ENCODE data around the gene RHOBTB3. TPM values are rescaled to one million over a fixed set of nuclear protein-coding genes. Genes with fewer than 3 reads are reported as not detected.
A peak's percentile ranks its signal among the peaks of the same experiment; 100 is the strongest.

RHOBTB3 gene
- total RNA-seq, 1 donor: 314 TPM

- no peak for TF ChIP-seq CTCF (IDR thresholded peaks at IDR 0.05; ENCODE audit: extremely low read depth, low read depth, low read length)
- peak overlapping the region; percentile 61 for H3K27ac ChIP-seq (ENCODE audit: low read depth, low read length)
- H3K4me3 ChIP-seq (ENCODE audit: insufficient read depth, low read length): peak overlapping the region; percentile 29
- H3K36me3 ChIP-seq (ENCODE audit: insufficient read depth, low read length): peaks cover 32% of the 10 kb centered on the region
- no peak for DNase-seq (ENCODE audit: insufficient read length, low spot score, missing footprints)
- H3K4me2 ChIP-seq (ENCODE audit: insufficient read depth, low read length): peak overlapping the region; percentile 73
- H3K4me1 ChIP-seq (ENCODE audit: insufficient read depth, low read length): peaks cover 48% of the 10 kb centered on the region
- no peaks in the 10 kb centered on the region for H3K27me3 ChIP-seq (ENCODE audit: insufficient read depth, low read length)
- no peaks in the 10 kb centered on the region for H3K9me3 ChIP-seq (ENCODE audit: low read depth, low read length)
- H2AFZ ChIP-seq (ENCODE audit: low read length): no peak overlapping the region
- H4K20me1 ChIP-seq (ENCODE audit: insufficient read depth, low read length): peaks cover 27% of the 10 kb centered on the region
- H3K79me2 ChIP-seq (ENCODE audit: insufficient read depth, low read length): peaks cover 74% of the 10 kb centered on the region
These were observed 87.3 kb downstream of the RHOBTB3 start for GRCh38 chr5:95818181-95819147.

GRCh38 chr5:95821110-95822021 is 90.2 kb downstream of the RHOBTB3 start:
- peaks cover 23% of the 10 kb centered on the region for H4K20me1 ChIP-seq (ENCODE audit: insufficient read depth, low read length)
- peaks cover 9% of the 10 kb centered on the region for H3K36me3 ChIP-seq (ENCODE audit: insufficient read depth, low read length)
- peaks cover 60% of the 10 kb centered on the region for H3K79me2 ChIP-seq (ENCODE audit: insufficient read depth, low read length)
- peak overlapping the region; percentile 82 for H3K4me3 ChIP-seq (ENCODE audit: insufficient read depth, low read length)
- H3K27ac ChIP-seq (ENCODE audit: low read depth, low read length): peak overlapping the region; percentile 98
- TF ChIP-seq CTCF (IDR thresholded peaks at IDR 0.05; ENCODE audit: extremely low read depth, low read depth, low read length): no peak
- no peaks in the 10 kb centered on the region for H3K27me3 ChIP-seq (ENCODE audit: insufficient read depth, low read length)
- H3K4me2 ChIP-seq (ENCODE audit: insufficient read depth, low read length): peak overlapping the region; percentile 98
- H3K9me3 ChIP-seq (ENCODE audit: low read depth, low read length): no peaks in the 10 kb centered on the region
- H2AFZ ChIP-seq (ENCODE audit: low read length): no peak overlapping the region
- H3K4me1 ChIP-seq (ENCODE audit: insufficient read depth, low read length): peaks cover 60% of the 10 kb centered on the region
- DNase-seq (ENCODE audit: insufficient read length, low spot score, missing footprints): no peak

GRCh38 chr5:95822043-95822541 is 91.0 kb downstream of the RHOBTB3 start:
- TF ChIP-seq CTCF (IDR thresholded peaks at IDR 0.05; ENCODE audit: extremely low read depth, low read depth, low read length): no peak
- H3K4me3 ChIP-seq (ENCODE audit: insufficient read depth, low read length): peak overlapping the region; percentile 82
- H4K20me1 ChIP-seq (ENCODE audit: insufficient read depth, low read length): peaks cover 17% of the 10 kb centered on the region
- DNase-seq (ENCODE audit: insufficient read length, low spot score, missing footprints): no peak
- H3K4me1 ChIP-seq (ENCODE audit: insufficient read depth, low read length): peaks cover 59% of the 10 kb centered on the region
- peak overlapping the region; percentile 75 for H2AFZ ChIP-seq (ENCODE audit: low read length)
- H3K27me3 ChIP-seq (ENCODE audit: insufficient read depth, low read length): no peaks in the 10 kb centered on the region
- H3K9me3 ChIP-seq (ENCODE audit: low read depth, low read length): no peaks in the 10 kb centered on the region
- peaks cover 53% of the 10 kb centered on the region for H3K79me2 ChIP-seq (ENCODE audit: insufficient read depth, low read length)
- peak overlapping the region; percentile 98 for H3K4me2 ChIP-seq (ENCODE audit: insufficient read depth, low read length)
- peaks cover 2% of the 10 kb centered on the region for H3K36me3 ChIP-seq (ENCODE audit: insufficient read depth, low read length)
- H3K27ac ChIP-seq (ENCODE audit: low read depth, low read length): peak overlapping the region; percentile 98

Measured in osteoblast (primary cell).